HS-27A (cell line): Measurements from ENCODE around the gene MGME1.
"Not testable (repeated sequence)": the region's sequence is repeated elsewhere in the genome, so short reads cannot be mapped to it uniquely, and the experiment has no call there.

Experiments
- DNase-seq: peaks from one replicate; pipeline ENCODE4 v3.0.0-alpha.2; 2012; ENCODE audit warnings: low read depth, missing footprints

The MGME1 gene

GRCh38 chr20:18020931-18021330 lies 52.1 kb downstream of the MGME1 start:
- no peak for DNase-seq

GRCh38 chr20:18024606-18025127 lies 55.8 kb downstream of the MGME1 start:
- no peak for DNase-seq

DNA sequence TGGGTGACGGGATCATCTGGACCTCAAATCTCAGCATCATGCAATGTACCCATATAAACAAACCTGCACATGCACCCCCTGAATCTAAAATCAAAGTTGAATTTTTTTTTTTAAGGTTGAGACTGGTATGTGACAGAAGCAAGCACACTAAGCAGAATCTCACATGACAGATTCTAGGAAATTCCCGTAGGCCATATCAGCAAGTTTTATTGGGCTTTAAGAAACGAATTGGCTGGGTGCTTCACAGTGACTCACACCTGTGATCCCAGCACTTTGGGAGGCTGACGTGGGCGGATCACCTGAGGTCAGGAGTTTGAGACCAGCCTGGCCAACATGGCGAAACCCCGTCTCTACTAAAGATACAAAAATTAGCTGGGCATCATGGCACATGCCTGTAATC lies 58.2 kb downstream of the MGME1 start:
- not testable (repeated sequence) for DNase-seq

DNA sequence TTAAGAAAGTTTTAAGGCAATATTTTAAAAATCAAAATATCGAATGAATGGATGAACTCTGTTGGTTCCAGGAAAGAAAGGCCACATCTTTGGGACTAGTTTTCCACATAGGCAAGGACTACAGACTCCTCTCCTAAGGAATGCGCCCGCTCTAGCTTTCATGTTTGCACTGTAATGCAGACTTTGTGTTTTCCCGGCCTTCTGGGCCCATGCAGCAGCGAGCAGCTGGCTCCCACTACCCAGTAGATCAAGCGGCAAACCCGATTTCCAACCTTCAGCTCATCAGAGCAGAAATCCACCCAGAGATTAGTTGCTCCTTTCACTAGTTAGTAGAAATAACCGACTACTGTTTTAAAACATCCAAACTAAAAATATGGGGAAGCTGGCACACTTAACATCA lies 61.2 kb downstream of the MGME1 start:
- DNase-seq: no peak

DNA sequence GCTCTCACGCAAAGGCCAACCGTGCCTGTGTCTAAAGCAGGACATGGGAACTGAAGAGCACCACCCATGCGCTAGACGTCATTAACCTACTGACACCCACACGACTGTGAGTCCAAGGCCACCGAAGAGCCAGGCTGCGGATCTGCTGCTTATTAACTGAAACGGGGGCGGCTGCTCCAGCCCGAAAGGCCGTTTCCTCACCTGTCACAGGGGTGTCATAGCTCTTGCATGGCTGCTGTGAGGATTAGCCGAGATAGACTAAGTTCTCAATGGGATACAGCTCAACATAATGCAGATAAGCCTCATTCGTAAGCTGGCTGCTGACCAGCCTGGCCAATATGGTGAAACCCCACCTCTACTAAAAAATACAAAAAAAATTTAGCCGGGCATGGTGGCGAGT lies 62.2 kb downstream of the MGME1 start:
- no peak for DNase-seq

- DNase-seq: no peak
These were observed 63.2 kb downstream of the MGME1 start for GRCh38 chr20:18031888-18032509.

- no peak for DNase-seq
These were observed 64.4 kb downstream of the MGME1 start for GRCh38 chr20:18032977-18033892.

DNA sequence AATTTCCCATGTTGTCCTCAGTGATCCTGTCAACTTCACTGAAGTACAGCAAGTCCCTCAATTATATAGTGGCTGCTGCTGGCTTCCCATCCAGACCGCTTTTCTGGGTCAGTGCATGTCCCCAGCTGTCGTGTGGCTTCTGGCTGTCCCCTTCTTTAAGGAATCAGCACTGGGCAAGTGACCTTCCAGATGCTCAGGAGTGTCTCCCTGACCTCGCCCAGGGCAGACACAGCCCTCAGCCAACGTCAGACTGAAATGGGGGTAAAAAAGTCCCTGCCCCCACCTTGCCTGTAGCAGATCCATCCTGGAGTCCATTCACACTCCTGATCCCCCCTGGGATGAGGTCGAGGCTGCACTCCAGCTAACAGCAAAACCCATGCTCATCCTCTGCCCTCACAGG lies 65.2 kb downstream of the MGME1 start:
- no peak for DNase-seq

DNA sequence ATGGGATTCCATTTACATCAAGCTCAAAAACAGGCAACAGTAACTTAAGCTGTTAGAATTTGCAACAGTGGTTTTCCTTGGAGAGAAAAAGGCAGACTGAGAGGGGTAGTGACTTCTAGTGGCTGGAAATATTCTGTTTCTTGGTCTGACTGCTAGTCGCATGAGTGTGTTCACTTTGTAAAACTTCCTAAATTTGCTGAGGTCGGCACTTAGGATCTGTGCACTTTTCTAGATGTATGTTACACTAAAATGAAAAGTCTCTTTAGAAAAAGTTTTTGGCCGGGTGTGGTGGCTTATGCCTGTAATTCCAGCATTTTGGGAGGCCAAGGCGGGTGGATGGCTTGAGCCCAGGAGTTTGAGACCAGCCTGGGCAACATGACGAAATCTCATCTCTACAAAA lies 70.2 kb downstream of the MGME1 start:
- no peak for DNase-seq
